Natural killer cell (primary cell): Measurements from ENCODE around the gene MRI1. TPM values are rescaled to one million over a fixed set of nuclear protein-coding genes. Genes with fewer than 3 reads are reported as not detected.
A peak's percentile ranks its signal among the peaks of the same experiment; 100 is the strongest.
"Not testable (repeated sequence)": the region's sequence is repeated elsewhere in the genome, so short reads cannot be mapped to it uniquely, and the experiment has no call there.

Experiments
- ATAC-seq, 3 donors: fragments of 150-1000 bp in 2 of 3; fragments of 200-7000 bp in 1 of 3; cut with Tn5 transposase; 1 replicate in 1 of 3; 2 replicates in 2 of 3; pipeline ENCODE4 v1.10.0; 2021; ENCODE audit warnings: mild to moderate bottlenecking in 2 of 3, moderate library complexity in 2 of 3
- DNase-seq, 2 donors: peaks; one replicate each; pipeline versions ENCODE4 v3.0.0 to v3.0.0-alpha.2; 2013 to 2021; ENCODE audit warnings: mixed read lengths in 1 of 2
- H3K27ac ChIP-seq: one replicate; pipeline ENCODE4 v1.5.1; 2013; ENCODE audit warnings: mild to moderate bottlenecking, low read length
- H3K27me3 ChIP-seq: one replicate; pipeline ENCODE4 v1.6.1; 2013; ENCODE audit warnings: low read length; ENCODE audit not compliant: control insufficient read depth, insufficient read depth
- H3K36me3 ChIP-seq: one replicate; pipeline ENCODE4 v1.6.1; 2013; ENCODE audit warnings: low read length; ENCODE audit not compliant: control insufficient read depth, insufficient read depth
- H3K4me1 ChIP-seq: one replicate; pipeline ENCODE4 v1.6.1; 2013; ENCODE audit warnings: low read length; ENCODE audit not compliant: control insufficient read depth, insufficient read depth
- H3K4me3 ChIP-seq: one replicate; pipeline ENCODE4 v1.5.1; 2013; ENCODE audit warnings: low read length
- H3K9me3 ChIP-seq: one replicate; pipeline ENCODE4 v1.6.1; 2013; ENCODE audit warnings: low read length; ENCODE audit not compliant: control insufficient read depth, insufficient read depth
- H3K27ac Mint-ChIP-seq, 2 donors: one replicate each; pipeline ENCODE4 v1.8.0; 2022; ENCODE audit warnings: mild to moderate bottlenecking in 2 of 2, mixed read lengths in 2 of 2, moderate library complexity in 1 of 2
- H3K27me3 Mint-ChIP-seq, 2 donors: one replicate each; pipeline ENCODE4 v1.8.0; 2022; ENCODE audit warnings: low read depth in 2 of 2, mixed read lengths in 2 of 2
- H3K36me3 Mint-ChIP-seq: one replicate; pipeline ENCODE4 v1.8.0; 2022; ENCODE audit warnings: mixed read lengths
- H3K4me1 Mint-ChIP-seq, 2 donors: one replicate each; pipeline ENCODE4 v1.8.0; 2022; ENCODE audit warnings: mixed read lengths in 2 of 2
- H3K4me3 Mint-ChIP-seq: one replicate; pipeline ENCODE4 v1.8.0; 2022; ENCODE audit warnings: mild to moderate bottlenecking, moderate library complexity, mixed read lengths
- H3K9me3 Mint-ChIP-seq, 2 donors: one replicate each; pipeline ENCODE4 v1.8.0; 2022; ENCODE audit warnings: mixed read lengths in 2 of 2
- WGBS: methylation state at CpG from one replicate; pipeline ENCODE4 v1.1.7; 2013; ENCODE audit warnings: missing lambda C conversion rate; ENCODE audit not compliant: insufficient coverage; 5-methylcytosine and 5-hydroxymethylcytosine counted together
- intact Hi-C: fragments of 100-400 bp; cut with micrococcal nuclease; formaldehyde crosslinking; loops from one replicate; pipeline ENCODE4 v1.14.2; 2022
- total RNA-seq, 4 donors: library from RNA; stranded (reverse); fragments of 120-200 nt in 1 of 4; gene quantifications; one replicate each; pipeline versions ENCODE4 v1.2.3 to v1.2.4, GENCODE V29; 2013 to 2022
- TF ChIP-seq, protein P1 (sequence below): fragments of 200-600 bp; IDR thresholded peaks from one replicate; pipeline ENCODE4 v1.8.0; 2022; ENCODE audit warnings: antibody characterized with exemption

Gene MRI1
- total RNA-seq, 3 donors from 2014 or later (not counting 1 experiment from before 2014, with no cell fraction given) = 25.7 to 35.4 (median 26.7) TPM

DNA sequence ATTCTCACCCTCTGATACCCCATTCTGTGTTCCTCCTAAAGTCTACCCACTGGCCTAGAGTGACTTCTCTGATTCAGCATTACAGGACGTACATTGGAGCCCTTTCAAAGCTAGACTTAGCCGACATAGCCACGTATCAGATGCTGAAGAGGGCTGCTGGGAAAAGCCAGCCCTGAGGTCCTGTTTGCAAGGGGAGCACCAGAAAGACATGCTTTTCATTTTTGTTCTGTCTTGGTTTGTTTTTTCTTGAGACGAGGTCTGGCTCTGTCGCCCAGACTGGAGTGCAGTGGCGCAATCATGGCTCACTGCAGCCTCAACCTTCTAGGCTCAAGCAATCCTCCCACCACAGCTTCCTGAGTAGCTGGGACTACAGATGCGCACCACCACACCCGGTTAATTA lies 24.7 kb downstream of the MRI1 start:
- Histone ChIP-seq H3K36me3 (no peaks in the 10 kb centered on the region), H3K27me3 (no peaks in the 10 kb centered on the region), H3K9me3 (no peaks in the 10 kb centered on the region), H3K4me1 (peaks cover 53% of the 10 kb centered on the region), H3K4me3 (no peak overlapping the region), H3K27ac (peak overlapping the region; percentile 51)
- intact Hi-C loops = no loop called here
- no peaks in the 10 kb centered on the region for H3K36me3 Mint-ChIP-seq
- 16% methylated on average over 8 of the region's 8 CpGs for WGBS
- DNase-seq (peak; percentile 30 to 60), ATAC-seq (peak in 2 of 3 donors; percentile 10 to 12)
- H3K9me3 Mint-ChIP-seq = no peaks in the 10 kb centered on the region
- TF ChIP-seq, protein P1, sequence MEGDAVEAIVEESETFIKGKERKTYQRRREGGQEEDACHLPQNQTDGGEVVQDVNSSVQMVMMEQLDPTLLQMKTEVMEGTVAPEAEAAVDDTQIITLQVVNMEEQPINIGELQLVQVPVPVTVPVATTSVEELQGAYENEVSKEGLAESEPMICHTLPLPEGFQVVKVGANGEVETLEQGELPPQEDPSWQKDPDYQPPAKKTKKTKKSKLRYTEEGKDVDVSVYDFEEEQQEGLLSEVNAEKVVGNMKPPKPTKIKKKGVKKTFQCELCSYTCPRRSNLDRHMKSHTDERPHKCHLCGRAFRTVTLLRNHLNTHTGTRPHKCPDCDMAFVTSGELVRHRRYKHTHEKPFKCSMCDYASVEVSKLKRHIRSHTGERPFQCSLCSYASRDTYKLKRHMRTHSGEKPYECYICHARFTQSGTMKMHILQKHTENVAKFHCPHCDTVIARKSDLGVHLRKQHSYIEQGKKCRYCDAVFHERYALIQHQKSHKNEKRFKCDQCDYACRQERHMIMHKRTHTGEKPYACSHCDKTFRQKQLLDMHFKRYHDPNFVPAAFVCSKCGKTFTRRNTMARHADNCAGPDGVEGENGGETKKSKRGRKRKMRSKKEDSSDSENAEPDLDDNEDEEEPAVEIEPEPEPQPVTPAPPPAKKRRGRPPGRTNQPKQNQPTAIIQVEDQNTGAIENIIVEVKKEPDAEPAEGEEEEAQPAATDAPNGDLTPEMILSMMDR = no peak
- peak overlapping the region; percentile 69 for H3K4me3 Mint-ChIP-seq
- peaks cover 30 to 36% of the 10 kb centered on the region in 2 donors for H3K4me1 Mint-ChIP-seq
- H3K27me3 Mint-ChIP-seq = no peaks in the 10 kb centered on the region
- H3K27ac Mint-ChIP-seq = peak overlapping the region; percentile 72 to 78

DNA sequence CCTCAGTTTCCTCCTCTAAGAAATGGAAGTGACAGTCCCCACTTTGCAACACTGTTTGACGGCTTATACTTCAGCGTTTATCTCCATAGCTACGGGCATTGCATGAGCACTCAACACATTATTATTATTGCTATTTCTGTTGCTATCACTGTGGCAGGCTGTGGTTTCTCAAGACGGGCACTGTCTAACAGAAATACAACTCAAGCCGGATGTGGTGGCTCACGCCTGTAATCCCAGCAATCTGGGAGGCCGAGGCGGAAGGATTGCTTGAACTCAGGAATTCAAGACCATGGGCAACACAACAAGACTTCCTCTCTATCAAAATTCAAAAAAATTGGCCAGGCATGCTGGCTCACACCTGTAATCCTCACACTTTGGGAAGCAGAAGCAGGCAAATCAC lies 26.0 kb downstream of the MRI1 start:
- H3K27ac Mint-ChIP-seq = peak overlapping the region; percentile 93 to 96
- H3K9me3 Mint-ChIP-seq = no peaks in the 10 kb centered on the region
- intact Hi-C loops = loop anchor here (2.0 kb wide), 1 partner anchor 56 kb away; no protein-coding TSS in a partner anchor
- peak overlapping the region; percentile 92 for H3K4me3 Mint-ChIP-seq
- 28% methylated on average over 8 of the region's 8 CpGs for WGBS
- Histone ChIP-seq H3K36me3 (no peaks in the 10 kb centered on the region), H3K9me3 (no peaks in the 10 kb centered on the region), H3K4me3 (no peak overlapping the region), H3K27me3 (no peaks in the 10 kb centered on the region), H3K27ac (peak overlapping the region; percentile 63), H3K4me1 (peaks cover 49% of the 10 kb centered on the region)
- no peaks in the 10 kb centered on the region for H3K27me3 Mint-ChIP-seq
- peak; percentile 65 to 81 for DNase-seq
- TF ChIP-seq, protein P1 = no peak
- no peaks in the 10 kb centered on the region for H3K36me3 Mint-ChIP-seq
- peaks cover 32 to 41% of the 10 kb centered on the region in 2 donors for H3K4me1 Mint-ChIP-seq
- peak; percentile 35 to 62 (median 59) for ATAC-seq

DNA sequence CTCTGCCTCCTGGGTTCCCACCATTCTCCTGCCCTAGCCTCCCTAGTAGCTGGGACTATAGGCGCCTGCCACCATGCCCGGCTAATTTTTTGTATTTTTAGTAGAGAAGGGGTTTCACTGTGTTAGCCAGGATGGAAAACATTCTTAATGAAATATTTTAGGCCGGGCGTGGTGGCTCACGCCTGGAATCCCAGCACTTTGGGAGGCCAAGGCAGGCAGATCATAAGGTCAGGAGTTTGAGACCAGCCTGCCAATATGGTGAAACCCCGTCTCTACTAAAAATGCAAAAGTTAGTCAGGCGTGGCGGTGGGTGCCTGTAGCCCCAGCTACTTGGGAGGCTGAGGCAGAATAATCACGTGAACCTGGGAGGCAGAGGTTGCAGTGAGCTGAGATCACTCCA lies 29.0 kb downstream of the MRI1 start:
- WGBS = 98% methylated on average over 8 of the region's 9 CpGs
- H3K27me3 ChIP-seq, H3K9me3 Mint-ChIP-seq, H3K9me3 ChIP-seq, H3K36me3 ChIP-seq, H3K4me3 Mint-ChIP-seq, H3K36me3 Mint-ChIP-seq, H3K27ac Mint-ChIP-seq, ATAC-seq, H3K4me3 ChIP-seq, intact Hi-C loops, DNase-seq, H3K27me3 Mint-ChIP-seq, H3K27ac ChIP-seq: not testable (repeated sequence)
- peaks cover 34 to 47% of the 10 kb centered on the region in 2 donors for H3K4me1 Mint-ChIP-seq
- peaks cover 49% of the 10 kb centered on the region for H3K4me1 ChIP-seq

DNA sequence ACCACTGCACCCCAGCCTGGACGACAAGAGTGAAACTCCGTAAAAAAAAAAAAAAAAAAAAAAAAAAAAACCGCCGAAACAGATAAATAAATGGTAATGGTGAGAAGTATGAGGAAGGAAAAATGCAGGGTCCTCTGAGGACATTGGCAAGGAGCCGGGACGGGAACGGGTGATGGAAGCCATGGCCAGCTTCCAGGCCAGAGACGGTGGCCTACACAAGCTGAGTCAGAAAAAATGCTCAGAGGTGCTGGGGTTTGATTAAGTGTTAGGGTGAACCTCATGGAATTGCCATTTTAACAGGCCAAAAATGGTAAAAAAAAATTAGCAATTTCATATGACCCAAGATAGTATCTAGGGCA lies 30.1 kb downstream of the MRI1 start:
- Mint-ChIP-seq H3K4me1 (peaks cover 28 to 38% of the 10 kb centered on the region in 2 donors), H3K27me3 (no peaks in the 10 kb centered on the region), H3K27ac (peak overlapping the region; percentile 87 to 98), H3K9me3 (no peaks in the 10 kb centered on the region), H3K36me3 (no peaks in the 10 kb centered on the region), H3K4me3 (peak overlapping the region; percentile 94)
- Histone ChIP-seq H3K36me3 (no peaks in the 10 kb centered on the region), H3K9me3 (no peaks in the 10 kb centered on the region), H3K27me3 (no peaks in the 10 kb centered on the region), H3K27ac (peak overlapping the region; percentile 68), H3K4me3 (peak overlapping the region; percentile 69), H3K4me1 (peaks cover 38% of the 10 kb centered on the region)
- ATAC-seq = no peak
- intact Hi-C loops = no loop called here
- TF ChIP-seq, protein P1 = no peak
- DNase-seq = peak in 1 of 2 donors; percentile 30
- WGBS = 8% methylated on average over 8 of the region's 8 CpGs
